Measurements from ENCODE around the gene TMEM14B.
"Not testable (repeated sequence)": the region's sequence is repeated elsewhere in the genome, so short reads cannot be mapped to it uniquely, and the experiment has no call there.

TMEM14B gene

DNA sequence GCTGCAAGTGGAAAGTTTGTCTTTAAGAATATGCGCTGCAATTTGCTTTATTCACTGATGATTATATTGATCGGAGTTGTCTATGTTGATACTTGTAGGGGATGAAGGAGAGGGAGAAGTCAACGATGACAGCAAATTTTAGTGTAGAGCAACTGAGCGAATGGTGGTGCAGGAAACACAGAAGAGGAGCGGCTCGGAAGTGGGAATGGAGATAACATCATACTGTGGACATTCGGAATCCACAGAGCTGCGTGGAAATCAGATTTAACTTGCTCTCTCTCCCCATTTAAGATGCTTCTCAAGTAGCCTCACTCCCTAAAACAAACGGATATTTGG, 722 bp upstream of the TMEM14B start:
- Histone ChIP-seq H3K27me3 (ENCODE audit: control insufficient read depth, insufficient read depth, low read length) (no peaks in the 10 kb centered on the region), H3K9me3 (ENCODE audit: control insufficient read depth, insufficient read depth, low read length) (no peaks in the 10 kb centered on the region), H3K4me1 (ENCODE audit: control insufficient read depth, insufficient read depth, low read length) (peaks cover 15% of the 10 kb centered on the region), H3K27ac (ENCODE audit: low read depth, low read length) (peak overlapping the region; percentile 45), H3K36me3 (ENCODE audit: control insufficient read depth, insufficient read depth, low read length) (peaks cover 27% of the 10 kb centered on the region), H3K4me3 (ENCODE audit: low read depth, low read length) (peak overlapping the region; percentile 94), H3K9ac (ENCODE audit: low read depth, low read length) (0 out of 2 replicates have a peak overlapping the region, but pooled peaks have one; percentile 6)

DNA sequence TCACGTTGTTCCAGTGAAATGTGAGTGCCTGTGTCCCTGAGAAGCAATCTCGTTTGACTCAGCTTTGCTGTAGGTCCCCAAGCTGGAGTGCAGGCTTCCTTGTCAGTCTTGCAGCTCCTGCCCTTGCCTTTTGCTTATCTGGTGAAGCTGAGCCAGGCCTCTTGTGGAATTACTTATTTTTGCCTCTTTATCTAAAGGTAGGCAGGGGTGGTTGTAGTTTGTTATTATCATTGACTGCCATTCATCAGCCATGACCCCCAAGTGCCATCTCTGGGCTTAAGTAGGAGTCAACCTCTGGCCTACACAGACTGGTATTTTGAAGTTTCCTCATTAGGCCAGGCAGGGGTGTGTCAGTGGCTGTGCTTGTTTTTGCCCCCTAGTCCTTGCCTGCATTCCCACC, 2.1 kb downstream of the TMEM14B start:
- Histone ChIP-seq H3K27ac (ENCODE audit: low read depth, low read length) (peak overlapping the region; percentile 29), H3K4me3 (ENCODE audit: low read depth, low read length) (no peak overlapping the region), H3K4me1 (ENCODE audit: control insufficient read depth, insufficient read depth, low read length) (peaks cover 15% of the 10 kb centered on the region), H3K36me3 (ENCODE audit: control insufficient read depth, insufficient read depth, low read length) (peaks cover 49% of the 10 kb centered on the region), H3K9ac (ENCODE audit: low read depth, low read length) (no peak overlapping the region), H3K9me3 (ENCODE audit: control insufficient read depth, insufficient read depth, low read length) (no peaks in the 10 kb centered on the region), H3K27me3 (ENCODE audit: control insufficient read depth, insufficient read depth, low read length) (no peaks in the 10 kb centered on the region)

DNA sequence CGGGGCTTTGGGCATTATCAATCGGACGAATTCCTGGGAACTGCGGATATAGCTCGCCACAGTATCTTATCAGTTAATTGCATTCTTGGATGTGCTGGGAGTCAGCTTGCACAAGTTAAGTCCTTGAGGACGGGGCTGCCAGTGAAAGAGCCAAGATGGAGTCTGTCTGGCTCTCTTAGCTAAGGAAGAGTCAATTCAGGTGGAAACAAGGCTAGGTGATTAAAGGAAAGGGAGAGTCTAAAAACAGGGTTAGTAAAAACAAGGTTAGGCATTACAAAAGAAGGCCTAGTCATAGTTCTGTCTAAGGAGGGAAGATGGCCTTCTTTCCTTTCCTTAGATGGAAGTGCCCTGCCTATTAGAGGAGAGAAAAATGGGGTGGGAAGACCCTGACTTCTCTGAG, 3.0 kb downstream of the TMEM14B start:
- H3K9me3 ChIP-seq (ENCODE audit: control insufficient read depth, insufficient read depth, low read length); H3K9ac ChIP-seq (ENCODE audit: low read depth, low read length); H3K27ac ChIP-seq (ENCODE audit: low read depth, low read length); H3K27me3 ChIP-seq (ENCODE audit: control insufficient read depth, insufficient read depth, low read length); H3K4me3 ChIP-seq (ENCODE audit: low read depth, low read length): not testable (repeated sequence)
- Histone ChIP-seq H3K4me1 (ENCODE audit: control insufficient read depth, insufficient read depth, low read length) (peaks cover 15% of the 10 kb centered on the region), H3K36me3 (ENCODE audit: control insufficient read depth, insufficient read depth, low read length) (peaks cover 57% of the 10 kb centered on the region)

DNA sequence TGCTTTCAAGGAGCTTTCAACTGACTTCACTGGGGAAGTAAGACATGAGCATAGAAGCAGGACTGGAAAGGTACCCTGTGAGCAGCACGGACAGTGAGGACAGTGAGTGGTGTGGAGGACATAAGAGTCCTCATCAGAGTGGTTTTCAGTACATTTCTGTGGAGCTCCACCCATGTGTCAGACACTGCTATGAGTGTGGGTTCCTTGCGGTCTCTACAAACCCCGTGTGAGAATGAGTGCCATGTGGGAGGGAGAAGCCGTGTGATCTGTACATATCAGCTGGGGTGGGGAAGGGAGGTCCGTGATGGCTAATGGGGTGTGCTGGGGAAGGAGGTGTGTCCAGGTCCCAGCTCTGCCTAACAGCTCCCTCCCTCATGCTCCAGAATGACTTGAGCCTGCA, 4.2 kb downstream of the TMEM14B start:
- not testable (repeated sequence) for H3K9ac ChIP-seq (ENCODE audit: low read depth, low read length); H3K4me3 ChIP-seq (ENCODE audit: low read depth, low read length); H3K9me3 ChIP-seq (ENCODE audit: control insufficient read depth, insufficient read depth, low read length); H3K27me3 ChIP-seq (ENCODE audit: control insufficient read depth, insufficient read depth, low read length); H3K27ac ChIP-seq (ENCODE audit: low read depth, low read length)
- H3K36me3 ChIP-seq (ENCODE audit: control insufficient read depth, insufficient read depth, low read length) = peaks cover 69% of the 10 kb centered on the region
- H3K4me1 ChIP-seq (ENCODE audit: control insufficient read depth, insufficient read depth, low read length) = peaks cover 12% of the 10 kb centered on the region

DNA sequence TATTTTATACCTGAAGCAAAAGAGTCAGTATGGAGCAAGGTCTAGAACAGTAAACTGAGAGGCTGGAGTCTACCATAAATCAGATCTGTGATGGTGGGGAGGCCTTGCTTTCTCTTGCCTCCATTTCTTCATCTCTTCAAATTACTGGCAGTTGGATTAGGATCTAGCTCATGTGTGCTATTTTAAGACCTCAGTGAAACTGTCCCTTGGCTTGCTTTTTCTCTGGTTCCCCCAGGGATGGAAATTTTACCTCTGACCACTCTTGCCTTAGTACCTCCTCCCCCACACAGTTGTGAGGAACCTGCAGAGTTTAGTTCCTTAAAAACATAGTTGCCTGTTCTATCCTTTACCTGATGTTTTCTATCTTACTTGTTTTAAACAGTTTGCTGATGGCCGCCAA, 8.5 kb downstream of the TMEM14B start:
- Histone ChIP-seq H3K36me3 (ENCODE audit: control insufficient read depth, insufficient read depth, low read length) (peaks cover 80% of the 10 kb centered on the region), H3K4me3 (ENCODE audit: low read depth, low read length) (no peak overlapping the region), H3K9ac (ENCODE audit: low read depth, low read length) (no peak overlapping the region), H3K9me3 (ENCODE audit: control insufficient read depth, insufficient read depth, low read length) (no peaks in the 10 kb centered on the region), H3K27ac (ENCODE audit: low read depth, low read length) (no peak overlapping the region), H3K4me1 (ENCODE audit: control insufficient read depth, insufficient read depth, low read length) (no peaks in the 10 kb centered on the region), H3K27me3 (ENCODE audit: control insufficient read depth, insufficient read depth, low read length) (no peaks in the 10 kb centered on the region)

DNA sequence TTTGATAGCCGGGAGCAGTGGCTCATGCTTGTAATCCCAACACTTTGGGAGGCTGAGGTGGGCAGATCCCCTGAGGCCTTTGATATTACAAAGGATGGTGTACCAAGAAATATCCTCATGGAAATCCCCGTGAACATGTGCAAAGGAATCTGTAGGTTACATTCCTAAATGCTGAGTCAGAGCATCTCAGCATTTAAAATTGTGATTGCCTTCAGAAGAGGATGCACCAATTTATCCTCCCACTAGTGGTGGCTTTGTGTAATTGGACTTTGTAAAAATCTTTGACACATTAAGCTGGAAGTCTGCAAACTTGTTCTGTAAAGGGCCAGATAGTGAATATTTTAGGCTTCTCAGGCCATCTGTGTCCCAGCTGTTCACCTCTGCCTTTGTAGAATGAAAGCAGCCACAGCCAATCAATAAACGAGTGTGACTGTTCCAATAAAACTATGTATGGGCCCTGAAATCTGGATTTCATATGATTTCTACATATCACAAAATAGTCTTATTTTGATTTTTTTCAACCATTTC, 11.8 kb downstream of the TMEM14B start:
- H3K27me3 ChIP-seq (ENCODE audit: control insufficient read depth, insufficient read depth, low read length) = no peaks in the 10 kb centered on the region
- no peak overlapping the region for H3K9ac ChIP-seq (ENCODE audit: low read depth, low read length)
- no peaks in the 10 kb centered on the region for H3K9me3 ChIP-seq (ENCODE audit: control insufficient read depth, insufficient read depth, low read length)
- H3K4me3 ChIP-seq (ENCODE audit: low read depth, low read length) = no peak overlapping the region
- peak overlapping the region; percentile 11 for H3K27ac ChIP-seq (ENCODE audit: low read depth, low read length)
- H3K4me1 ChIP-seq (ENCODE audit: control insufficient read depth, insufficient read depth, low read length) = no peaks in the 10 kb centered on the region
- peaks cover 54% of the 10 kb centered on the region for H3K36me3 ChIP-seq (ENCODE audit: control insufficient read depth, insufficient read depth, low read length)

DNA sequence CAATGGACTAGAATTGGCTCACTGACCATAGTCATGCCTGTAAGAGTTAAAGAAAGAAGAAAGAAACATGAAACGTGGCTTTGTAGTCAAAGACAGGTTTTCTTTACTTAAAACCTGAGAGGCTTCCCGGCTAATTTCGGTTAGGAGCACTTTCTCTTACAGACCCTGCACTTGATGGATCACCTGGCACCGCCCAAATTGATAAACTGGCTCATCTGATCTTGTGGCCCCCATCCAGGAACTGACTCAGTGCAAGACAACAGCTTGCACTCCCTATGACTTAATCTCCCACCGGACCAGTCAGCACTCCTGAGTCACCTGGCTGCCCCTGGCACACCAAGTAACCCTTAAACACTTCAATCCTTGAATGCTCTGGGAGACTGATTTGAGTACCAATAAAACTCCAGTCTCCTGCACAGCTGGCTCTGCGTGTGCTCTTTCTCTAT, 12.3 kb downstream of the TMEM14B start:
- Histone ChIP-seq H3K9me3 (ENCODE audit: control insufficient read depth, insufficient read depth, low read length) (no peaks in the 10 kb centered on the region), H3K36me3 (ENCODE audit: control insufficient read depth, insufficient read depth, low read length) (peaks cover 49% of the 10 kb centered on the region), H3K9ac (ENCODE audit: low read depth, low read length) (no peak overlapping the region), H3K4me1 (ENCODE audit: control insufficient read depth, insufficient read depth, low read length) (no peaks in the 10 kb centered on the region), H3K27me3 (ENCODE audit: control insufficient read depth, insufficient read depth, low read length) (no peaks in the 10 kb centered on the region), H3K4me3 (ENCODE audit: low read depth, low read length) (no peak overlapping the region), H3K27ac (ENCODE audit: low read depth, low read length) (no peak overlapping the region)

DNA sequence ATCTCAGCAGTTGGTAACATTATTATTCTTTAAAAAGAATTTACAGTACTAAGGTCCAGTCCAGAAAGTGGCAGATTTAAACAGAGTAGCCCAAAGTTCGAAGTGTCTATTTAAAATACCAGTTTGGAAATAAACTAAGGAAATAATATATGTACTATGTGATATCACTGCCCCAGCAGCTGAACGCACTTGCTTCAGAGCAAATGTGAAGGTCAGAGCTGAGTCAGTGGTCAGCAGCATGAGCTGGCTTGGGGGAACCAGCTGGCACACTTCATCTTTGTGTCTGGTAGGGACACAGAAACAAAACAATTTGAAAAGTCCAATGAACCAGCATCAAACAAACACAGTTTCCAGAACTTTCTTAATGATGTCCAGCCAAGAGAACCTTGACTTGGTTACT, 15.4 kb downstream of the TMEM14B start:
- no peak overlapping the region for H3K4me3 ChIP-seq (ENCODE audit: low read depth, low read length)

DNA sequence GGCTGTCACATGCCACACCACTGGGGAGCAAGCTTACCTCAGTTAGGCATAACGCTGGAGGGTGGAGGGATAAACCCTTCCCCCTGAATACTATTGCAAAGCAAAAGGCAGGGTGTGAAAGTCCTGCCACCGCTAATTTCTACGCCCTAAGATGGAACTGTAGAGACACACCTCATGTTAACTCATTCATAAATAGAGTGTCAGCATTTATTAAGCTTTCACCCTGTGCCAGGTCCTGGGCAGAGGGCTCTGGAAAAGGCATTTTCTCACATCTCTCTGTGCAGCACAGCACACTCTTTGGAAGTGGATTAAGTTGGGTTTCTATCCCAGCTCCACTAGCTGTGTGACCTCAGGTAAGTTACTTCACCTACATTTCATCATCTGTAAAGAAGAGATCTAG, 21.8 kb downstream of the TMEM14B start:
- no peaks in the 10 kb centered on the region for H3K27me3 ChIP-seq (ENCODE audit: control insufficient read depth, insufficient read depth, low read length)
- H3K9me3 ChIP-seq (ENCODE audit: control insufficient read depth, insufficient read depth, low read length) = no peaks in the 10 kb centered on the region
- no peak overlapping the region for H3K4me3 ChIP-seq (ENCODE audit: low read depth, low read length)
- H3K9ac ChIP-seq (ENCODE audit: low read depth, low read length) = no peak overlapping the region
- H3K27ac ChIP-seq (ENCODE audit: low read depth, low read length) = no peak overlapping the region
- no peaks in the 10 kb centered on the region for H3K4me1 ChIP-seq (ENCODE audit: control insufficient read depth, insufficient read depth, low read length)
- H3K36me3 ChIP-seq (ENCODE audit: control insufficient read depth, insufficient read depth, low read length) = peaks cover 12% of the 10 kb centered on the region

More for the DNA sequence above, 15.4 kb downstream of the TMEM14B start:
- Histone ChIP-seq H3K9me3 (ENCODE audit: control insufficient read depth, insufficient read depth, low read length) (no peaks in the 10 kb centered on the region), H3K4me1 (ENCODE audit: control insufficient read depth, insufficient read depth, low read length) (no peaks in the 10 kb centered on the region), H3K36me3 (ENCODE audit: control insufficient read depth, insufficient read depth, low read length) (peaks cover 19% of the 10 kb centered on the region), H3K27me3 (ENCODE audit: control insufficient read depth, insufficient read depth, low read length) (no peaks in the 10 kb centered on the region), H3K27ac (ENCODE audit: low read depth, low read length) (no peak overlapping the region), H3K9ac (ENCODE audit: low read depth, low read length) (no peak overlapping the region)

DNA sequence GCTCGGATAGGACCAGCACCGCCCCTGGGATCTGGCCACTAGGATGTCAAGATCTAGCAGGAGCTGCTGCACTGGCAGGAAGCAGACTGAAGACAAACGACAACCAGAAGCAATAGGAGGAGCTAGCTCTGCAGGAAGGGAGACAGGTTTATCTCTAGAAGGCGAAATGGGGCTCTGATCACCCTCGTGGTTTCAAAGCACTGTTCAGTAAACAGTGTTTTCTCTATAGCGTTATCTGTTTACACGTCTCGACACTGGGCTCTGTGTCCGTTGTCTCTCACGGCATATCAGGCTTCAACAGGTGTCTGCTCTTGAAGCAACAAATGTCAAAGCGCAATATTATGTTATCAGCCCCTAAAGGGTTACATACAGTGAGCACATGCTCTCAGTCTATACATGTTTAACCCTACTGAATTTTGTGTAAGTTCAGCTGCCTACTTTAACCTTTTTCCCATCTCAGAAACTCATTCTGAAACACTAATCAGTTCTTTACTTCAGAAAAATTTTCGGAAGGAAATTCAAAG, 23.8 kb downstream of the TMEM14B start:
- Histone ChIP-seq H3K36me3 (ENCODE audit: control insufficient read depth, insufficient read depth, low read length) (peaks cover 18% of the 10 kb centered on the region), H3K4me3 (ENCODE audit: low read depth, low read length) (no peak overlapping the region), H3K9me3 (ENCODE audit: control insufficient read depth, insufficient read depth, low read length) (no peaks in the 10 kb centered on the region), H3K27ac (ENCODE audit: low read depth, low read length) (no peak overlapping the region), H3K27me3 (ENCODE audit: control insufficient read depth, insufficient read depth, low read length) (no peaks in the 10 kb centered on the region), H3K9ac (ENCODE audit: low read depth, low read length) (no peak overlapping the region), H3K4me1 (ENCODE audit: control insufficient read depth, insufficient read depth, low read length) (no peaks in the 10 kb centered on the region)

DNA sequence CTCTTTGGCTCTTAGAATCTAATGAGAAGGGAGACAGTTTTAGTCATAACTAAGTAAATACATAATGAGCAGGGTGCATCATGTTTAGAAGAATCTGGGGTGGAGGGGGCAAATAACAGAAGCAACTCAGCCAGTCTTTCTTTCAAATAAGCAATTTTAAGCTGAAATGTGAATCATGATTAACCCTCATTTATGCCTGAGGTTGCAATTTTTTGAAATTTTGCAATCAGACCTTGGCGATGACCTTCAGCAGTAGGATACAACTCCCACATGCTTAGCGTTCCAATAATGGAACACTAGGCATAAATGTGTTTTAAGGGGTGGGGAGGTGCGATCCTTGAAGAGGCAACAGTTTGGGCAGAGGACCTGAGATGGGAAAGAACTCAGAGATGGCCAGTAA, 30.6 kb downstream of the TMEM14B start:
- H3K4me1 ChIP-seq (ENCODE audit: control insufficient read depth, insufficient read depth, low read length) = no peaks in the 10 kb centered on the region
- no peak overlapping the region for H3K4me3 ChIP-seq (ENCODE audit: low read depth, low read length)
- H3K9me3 ChIP-seq (ENCODE audit: control insufficient read depth, insufficient read depth, low read length) = no peaks in the 10 kb centered on the region
- H3K27me3 ChIP-seq (ENCODE audit: control insufficient read depth, insufficient read depth, low read length) = no peaks in the 10 kb centered on the region
- H3K36me3 ChIP-seq (ENCODE audit: control insufficient read depth, insufficient read depth, low read length) = peaks cover 14% of the 10 kb centered on the region
- H3K9ac ChIP-seq (ENCODE audit: low read depth, low read length) = no peak overlapping the region
- H3K27ac ChIP-seq (ENCODE audit: low read depth, low read length) = no peak overlapping the region
